HG03175 (cell line): Measurements from ENCODE around the gene DAND5.

Experiments
- ATAC-seq: cut with Tn5 transposase; IDR thresholded peaks from one replicate; pipeline ENCODE4 v1.9.1; 2021; ENCODE audit warnings: mild to moderate bottlenecking, moderate library complexity; ENCODE audit not compliant: unreplicated experiment

Gene DAND5, protein sequence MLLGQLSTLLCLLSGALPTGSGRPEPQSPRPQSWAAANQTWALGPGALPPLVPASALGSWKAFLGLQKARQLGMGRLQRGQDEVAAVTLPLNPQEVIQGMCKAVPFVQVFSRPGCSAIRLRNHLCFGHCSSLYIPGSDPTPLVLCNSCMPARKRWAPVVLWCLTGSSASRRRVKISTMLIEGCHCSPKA

DNA sequence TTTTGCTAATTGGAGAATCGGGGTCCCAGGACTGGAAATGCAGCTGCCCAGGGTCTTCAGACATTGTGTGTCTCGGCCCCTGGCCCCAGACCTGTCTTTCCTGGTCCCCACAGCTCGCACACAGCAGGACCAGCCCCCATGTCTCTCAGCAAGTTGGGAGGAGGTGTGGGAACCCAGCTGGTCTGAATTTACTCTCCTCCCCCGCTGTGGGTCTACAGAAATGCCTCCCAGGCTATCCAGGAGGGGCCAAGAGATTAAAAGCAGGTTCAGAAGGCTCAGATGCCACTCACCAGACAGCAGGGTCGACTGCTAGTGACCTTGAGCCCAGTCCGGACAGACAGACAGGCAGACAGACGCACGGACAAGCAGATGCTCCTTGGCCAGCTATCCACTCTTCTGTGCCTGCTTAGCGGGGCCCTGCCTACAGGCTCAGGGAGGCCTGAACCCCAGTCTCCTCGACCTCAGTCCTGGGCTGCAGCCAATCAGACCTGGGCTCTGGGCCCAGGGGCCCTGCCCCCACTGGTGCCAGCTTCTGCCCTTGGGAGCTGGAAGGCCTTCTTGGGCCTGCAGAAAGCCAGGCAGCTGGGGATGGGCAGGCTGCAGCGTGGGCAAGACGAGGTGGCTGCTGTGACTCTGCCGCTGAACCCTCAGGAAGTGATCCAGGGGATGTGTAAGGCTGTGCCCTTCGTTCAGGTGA lies at the start of gene DAND5:
Gene DAND5 (plus strand): TSS at position 285 of the 697 bp plus-strand sequence. CDS start 85 bp downstream, at position 370.
- ATAC-seq = no peak

DNA sequence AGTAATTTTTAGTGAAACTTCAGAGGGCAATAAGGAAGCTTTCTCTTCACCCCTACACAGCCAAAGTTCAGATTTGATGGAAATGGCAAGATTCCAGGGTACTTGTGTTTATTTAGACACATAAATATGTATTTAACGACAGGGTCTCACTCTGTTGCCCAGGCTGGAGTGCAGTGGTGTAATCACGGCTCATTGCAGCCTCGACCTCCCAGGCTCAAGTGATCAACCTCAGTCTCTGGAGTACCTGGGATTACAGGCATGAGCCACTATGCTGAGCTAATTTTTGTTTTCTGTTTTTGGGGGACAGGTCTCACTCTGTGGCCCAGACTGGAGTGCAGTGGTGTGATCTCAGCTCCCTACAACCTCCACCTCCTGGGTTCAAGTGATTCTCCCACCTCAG lies 48.3 kb upstream of the DAND5 start:
- ATAC-seq = no peak

DNA sequence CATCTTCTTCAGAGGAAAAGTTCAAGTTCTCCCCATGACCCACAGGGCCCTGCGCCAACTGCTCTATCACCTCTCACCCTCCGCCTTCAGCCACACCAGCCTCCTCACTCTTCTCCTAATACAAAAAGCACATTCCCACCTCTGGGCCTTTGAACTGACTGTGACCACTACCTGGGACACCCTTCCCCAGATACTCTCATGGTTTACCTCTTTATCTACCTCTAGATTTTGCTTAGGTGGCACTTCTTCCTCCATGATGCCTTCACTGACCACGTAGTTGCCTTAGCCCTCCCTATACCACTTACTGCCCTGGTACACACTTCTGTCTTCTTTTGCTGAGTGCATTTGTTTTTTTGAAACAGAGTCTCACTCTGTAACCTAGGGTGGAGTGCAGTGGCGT lies 46.4 kb upstream of the DAND5 start:
- no peak for ATAC-seq

DNA sequence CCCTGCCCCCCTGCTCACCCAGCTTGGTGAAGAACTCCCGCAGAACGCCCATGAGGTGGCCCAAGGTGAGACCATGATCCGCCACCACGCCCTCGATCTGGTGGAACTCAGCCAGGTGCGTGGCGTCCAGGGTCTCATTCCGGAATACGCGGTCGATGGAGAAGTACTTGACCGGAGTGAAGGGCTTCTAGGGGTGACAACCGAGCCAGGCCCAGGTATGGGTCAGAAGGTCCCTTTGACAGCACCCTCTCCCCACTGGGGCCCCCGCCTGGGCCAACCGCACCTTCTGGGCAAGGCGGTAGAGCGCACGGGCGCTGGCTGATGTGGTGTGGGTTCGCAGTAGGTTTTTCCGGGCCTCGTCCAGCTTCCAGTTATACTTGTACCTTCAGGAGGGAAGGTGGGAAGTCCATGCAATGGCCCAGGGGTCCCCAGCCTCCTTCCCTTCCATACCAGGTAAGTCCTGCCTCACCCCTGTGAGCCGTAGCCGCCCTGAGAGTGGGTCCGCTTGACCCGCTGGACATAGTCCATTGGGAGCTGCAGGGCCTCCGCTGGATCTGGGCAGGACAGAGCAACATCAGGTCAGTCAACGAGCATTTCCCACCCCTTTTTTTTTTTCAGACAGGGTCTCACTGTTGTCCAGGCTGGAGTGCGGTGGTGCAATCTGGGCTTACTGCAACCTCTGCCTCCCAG lies 44.6 kb upstream of the DAND5 start:
- ATAC-seq = no peak

DNA sequence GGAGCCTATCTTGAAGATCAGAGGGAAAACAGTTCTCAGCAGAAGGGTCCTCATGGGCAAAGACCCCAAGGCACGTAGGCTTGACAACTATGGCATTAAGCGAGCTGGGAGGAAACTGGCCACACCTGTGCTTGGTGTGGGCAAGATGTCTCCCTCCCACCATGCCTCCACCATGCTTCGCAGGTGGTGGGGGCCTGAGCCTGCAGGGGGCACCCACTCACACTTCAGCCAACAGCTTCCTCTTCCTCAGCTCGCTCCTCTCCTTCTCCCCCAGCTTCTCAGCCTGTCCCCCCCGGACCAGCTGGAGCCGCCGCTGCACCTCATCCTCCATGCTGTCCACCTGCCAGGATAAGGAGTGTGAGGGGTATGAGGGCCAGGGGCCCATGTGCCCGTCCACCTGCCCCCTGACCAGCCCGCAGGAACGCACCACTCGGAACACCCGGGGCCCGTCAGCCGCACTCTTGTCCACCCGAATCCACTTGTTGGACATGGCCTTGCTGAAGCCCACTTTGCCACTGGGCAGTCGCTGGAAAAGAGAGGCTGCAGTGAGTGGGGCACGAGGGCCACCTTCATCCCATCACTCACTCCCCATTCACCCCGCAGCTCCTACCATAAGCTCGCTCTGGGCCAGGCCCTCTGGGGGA lies 39.3 kb upstream of the DAND5 start:
- no peak for ATAC-seq

DNA sequence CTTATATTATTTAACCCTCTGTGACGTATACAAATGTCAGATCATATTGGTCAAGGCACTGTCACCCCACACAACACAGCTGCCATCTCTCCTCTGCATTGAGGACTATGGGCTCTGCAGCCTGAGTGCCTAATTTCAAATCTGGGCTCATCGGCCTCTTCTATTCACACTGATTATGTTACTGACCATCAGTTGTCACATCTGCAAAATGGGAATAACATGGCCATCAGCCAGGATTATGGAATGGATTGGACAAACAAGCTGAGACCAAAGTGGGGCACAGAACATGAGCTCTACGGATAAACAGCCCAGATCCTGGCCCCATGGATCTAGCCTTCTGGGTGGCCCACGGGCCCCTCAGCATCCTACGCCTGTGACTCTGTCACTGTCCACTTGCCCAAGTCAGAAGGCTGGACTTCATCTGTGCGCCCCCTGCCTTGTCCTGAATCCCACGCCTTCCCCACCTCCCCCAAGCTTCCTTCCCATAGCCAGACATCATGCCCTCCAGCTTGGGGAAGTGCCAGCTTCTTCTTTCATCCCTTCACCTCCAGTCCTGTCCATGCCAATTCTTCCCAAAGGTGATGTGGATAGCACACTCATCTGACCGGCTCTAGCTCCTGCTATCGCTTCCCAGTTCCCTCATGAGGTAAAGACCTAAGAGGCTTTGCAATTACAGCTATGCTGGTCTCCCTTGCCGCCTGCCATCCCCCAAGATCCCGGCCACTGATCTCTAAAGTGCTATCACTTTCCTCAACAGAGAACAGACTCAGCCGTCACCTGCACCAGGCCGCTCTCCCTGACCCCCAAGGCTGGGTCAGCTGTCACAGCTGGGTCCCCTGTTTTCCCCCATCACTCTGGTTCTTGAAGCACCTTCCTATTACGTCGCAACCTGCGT lies 36.7 kb upstream of the DAND5 start:
- no peak for ATAC-seq

DNA sequence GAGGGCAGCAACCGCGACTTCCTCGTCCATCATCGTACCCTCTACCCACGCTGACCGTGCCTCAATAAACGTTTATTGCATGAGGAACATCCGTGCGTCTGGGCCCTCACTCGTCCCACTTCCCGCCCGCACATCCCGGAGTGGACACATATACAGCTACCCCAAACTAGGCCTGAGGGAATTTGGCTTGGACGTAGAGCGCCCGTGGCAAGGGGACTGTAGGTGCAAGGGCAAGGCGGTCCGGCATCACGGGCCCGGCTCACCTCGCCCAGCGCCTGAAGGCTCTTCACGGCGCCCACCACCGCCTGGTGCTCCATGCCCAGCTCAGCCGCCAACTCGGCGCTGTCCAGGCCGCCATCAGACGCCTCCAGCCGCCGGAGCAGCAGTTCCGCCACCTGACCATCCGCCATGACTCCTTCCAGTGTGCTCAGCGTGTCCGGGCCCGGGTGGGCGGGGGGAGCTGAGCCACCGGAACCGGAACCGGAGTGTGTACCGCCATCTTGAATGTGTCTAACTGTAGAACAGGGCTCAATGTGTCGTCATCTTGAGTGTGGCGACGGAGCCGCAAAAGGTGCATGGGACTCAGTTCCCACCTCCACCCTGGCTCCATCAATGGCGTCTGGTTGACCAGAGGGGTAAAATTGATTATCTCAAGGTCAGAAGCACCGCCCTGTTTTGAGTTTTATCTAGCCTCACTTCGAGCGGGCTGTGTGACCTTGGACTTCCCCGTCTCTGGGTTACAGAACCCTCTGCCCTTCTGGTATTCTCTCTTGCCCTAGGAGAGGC lies 35.9 kb upstream of the DAND5 start, which contains the start of gene FARSA:
Gene FARSA (minus strand): TSS at position 425 of the 786 bp plus-strand sequence. CDS start 15 bp downstream, at position 410.
- peak; percentile 40 for ATAC-seq

DNA sequence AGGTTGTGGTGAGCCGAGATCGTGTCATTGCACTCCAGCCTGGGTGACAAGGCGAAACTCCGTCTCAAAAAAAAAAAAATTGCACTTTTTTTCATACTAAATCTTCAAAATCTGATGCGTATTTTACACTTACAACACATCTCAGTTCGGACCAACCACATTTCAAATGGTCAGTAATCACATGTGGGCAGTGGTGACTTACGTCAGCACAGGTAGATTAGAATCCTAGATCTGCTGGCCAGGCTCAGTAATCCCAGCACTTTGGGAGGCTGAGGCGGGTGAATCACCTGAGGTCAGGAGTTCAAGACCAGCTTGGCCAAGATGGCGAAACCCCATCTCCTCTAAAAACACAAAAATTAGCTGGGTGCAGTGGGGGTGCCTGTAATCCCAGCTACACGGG lies 34.3 kb upstream of the DAND5 start:
- no peak for ATAC-seq

DNA sequence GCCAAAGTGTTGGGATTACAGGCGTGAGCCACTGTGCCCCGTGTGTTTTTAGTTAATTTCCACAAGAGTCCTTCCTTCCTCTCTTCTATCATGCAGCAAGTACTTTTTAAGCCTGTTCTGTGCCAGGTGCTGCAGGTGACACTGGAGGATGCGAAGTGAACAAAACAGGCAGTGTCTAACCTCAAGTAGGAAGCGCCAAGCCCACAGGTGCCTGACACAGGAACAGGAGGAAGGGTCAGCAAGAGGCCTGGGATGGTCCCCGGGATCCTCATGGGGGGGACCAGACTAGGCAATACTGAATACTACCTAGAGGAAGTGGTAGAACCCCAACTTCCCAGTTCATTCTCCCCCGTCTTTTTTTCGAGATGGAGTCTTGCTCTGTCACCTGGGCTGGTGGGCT lies 32.8 kb upstream of the DAND5 start:
- no peak for ATAC-seq

DNA sequence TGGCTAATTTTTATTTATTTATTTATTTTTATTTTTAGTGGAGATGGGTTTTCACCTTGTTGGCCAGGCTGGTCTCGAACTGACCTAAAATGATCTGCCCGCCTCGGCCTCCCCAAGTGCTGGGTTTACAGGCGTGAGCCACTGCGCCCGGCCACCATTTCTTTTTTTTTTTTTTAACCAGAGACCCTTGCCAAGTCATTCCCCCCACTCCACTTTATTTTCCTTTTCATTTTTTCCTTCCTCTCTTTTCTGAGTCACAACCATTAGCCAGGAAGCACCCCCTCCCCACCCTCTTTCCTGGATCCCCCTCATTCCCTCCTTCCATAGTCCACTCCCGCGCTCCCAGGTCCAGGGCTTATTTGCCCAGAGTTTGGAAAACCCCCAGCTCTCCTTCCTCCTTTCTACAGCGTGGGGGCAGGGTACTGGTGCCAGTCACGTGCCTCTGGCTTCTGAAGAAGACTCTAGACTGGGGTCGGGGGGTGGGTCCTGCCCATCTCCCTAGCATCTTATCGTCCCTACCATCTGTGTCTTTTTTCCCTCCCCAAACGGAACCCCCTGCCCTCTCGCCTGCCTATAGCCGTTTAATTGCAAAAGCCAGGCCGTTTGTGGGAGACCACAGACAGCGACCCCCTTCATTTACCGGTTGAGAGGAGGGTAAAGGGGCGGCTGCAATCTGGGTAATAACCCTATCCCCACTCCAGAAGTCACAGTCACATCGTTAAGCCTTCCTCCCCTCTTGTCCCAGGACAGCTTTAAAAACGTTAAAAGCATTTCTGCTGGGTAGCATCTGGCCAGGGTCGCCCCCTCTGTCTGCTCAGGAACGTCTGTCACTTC lies 32.1 kb upstream of the DAND5 start:
- ATAC-seq = no peak

DNA sequence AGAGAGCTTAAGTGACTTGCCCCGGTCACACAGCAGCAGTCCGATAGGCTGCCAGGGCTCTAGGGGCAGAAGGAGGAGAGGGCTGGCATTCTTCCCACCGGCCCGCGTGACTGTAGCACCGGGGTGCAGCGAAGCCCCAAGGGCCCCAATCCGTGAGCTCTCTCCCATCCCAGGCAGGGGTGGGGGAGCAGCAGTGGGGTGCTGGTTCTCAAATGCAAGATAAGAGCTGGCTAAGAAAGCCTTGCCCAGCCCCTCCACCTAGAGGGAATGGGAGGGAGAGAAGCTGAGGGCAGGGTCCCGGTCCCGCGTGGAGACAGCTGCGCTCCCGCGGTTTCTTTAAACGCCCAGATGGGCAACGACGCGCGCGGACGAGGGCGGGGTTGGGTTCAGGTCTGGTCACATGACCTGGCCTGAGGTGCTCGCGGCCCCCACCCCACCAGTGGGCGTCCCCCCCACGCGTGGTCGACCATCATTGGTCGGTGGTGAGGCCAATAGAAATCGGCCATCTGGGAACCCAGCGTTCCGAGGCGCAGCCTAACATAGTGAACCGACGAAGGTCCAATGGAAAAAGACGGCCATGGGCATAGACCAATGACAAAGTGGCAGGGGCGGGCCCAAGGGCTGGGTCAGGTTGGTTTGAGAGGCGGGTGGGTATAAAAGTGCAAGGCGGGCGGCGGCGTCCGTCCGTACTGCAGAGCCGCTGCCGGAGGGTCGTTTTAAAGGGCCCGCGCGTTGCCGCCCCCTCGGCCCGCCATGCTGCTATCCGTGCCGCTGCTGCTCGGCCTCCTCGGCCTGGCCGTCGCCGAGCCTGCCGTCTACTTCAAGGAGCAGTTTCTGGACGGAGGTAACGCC lies 31.2 kb upstream of the DAND5 start, which contains the start of gene CALR:
Gene CALR (plus strand): TSS at position 683 of the 852 bp plus-strand sequence. CDS start 71 bp downstream, at position 754.
- peak; percentile 88 for ATAC-seq

DNA sequence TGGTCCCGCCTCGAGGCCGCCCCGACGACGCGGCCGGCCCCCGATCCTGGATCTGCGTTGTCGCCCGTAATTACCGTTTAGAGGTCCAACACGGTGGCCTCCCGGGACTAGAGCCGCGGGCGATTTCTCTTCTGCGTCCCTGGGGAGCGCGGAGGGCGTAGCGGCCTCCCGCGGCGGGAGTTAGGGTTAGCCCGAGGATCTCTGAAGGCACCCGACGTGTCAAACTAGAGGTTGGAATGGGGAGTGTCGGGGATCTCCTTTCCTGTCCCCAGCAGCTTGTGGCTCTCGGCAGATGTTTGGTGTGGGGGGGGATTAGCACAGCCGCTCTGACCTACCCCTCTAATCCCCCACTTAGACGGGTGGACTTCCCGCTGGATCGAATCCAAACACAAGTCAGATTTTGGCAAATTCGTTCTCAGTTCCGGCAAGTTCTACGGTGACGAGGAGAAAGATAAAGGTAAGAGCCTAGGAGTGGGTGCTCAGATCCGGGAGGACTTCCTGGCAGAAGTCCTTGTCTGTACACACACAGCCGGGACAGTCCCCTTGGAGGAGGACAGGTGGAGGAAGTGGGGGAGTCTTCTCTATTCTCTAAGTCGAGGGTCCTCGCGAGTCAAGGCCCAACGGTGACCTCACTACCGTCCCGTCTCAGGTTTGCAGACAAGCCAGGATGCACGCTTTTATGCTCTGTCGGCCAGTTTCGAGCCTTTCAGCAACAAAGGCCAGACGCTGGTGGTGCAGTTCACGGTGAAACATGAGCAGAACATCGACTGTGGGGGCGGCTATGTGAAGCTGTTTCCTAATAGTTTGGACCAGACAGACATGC lies 30.4 kb upstream of the DAND5 start:
- peak; percentile 2 for ATAC-seq

DNA sequence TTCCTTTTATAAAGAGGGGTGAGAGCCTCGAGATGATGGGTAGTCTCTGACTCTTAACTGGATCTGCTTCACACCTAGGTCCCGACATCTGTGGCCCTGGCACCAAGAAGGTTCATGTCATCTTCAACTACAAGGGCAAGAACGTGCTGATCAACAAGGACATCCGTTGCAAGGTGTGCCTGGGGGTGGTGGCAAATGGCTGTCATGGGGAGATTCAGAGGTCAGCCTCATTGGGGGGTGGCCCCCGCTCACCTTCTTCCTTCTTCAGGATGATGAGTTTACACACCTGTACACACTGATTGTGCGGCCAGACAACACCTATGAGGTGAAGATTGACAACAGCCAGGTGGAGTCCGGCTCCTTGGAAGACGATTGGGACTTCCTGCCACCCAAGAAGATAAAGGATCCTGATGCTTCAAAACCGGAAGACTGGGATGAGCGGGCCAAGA lies 29.4 kb upstream of the DAND5 start:
- no peak for ATAC-seq

DNA sequence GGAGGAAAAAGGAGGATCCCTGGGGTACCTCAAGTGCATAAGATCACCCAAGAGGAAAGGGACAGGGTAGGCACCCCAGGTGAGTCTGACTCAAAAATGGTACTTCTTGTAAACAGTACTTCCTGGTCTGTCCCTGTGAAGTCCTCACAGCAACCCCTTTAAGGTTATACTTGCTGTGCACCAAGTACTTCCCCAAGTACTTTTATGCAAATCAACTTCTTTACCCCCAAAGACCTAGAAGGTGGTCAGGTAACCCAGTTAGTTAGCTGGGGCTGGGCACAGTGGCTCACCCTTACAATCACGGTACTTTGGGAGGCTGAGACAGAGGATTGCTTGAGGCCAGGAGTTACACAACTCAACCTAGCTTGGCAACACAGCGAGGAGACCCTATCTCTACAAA lies 28.5 kb upstream of the DAND5 start:
- ATAC-seq = no peak

DNA sequence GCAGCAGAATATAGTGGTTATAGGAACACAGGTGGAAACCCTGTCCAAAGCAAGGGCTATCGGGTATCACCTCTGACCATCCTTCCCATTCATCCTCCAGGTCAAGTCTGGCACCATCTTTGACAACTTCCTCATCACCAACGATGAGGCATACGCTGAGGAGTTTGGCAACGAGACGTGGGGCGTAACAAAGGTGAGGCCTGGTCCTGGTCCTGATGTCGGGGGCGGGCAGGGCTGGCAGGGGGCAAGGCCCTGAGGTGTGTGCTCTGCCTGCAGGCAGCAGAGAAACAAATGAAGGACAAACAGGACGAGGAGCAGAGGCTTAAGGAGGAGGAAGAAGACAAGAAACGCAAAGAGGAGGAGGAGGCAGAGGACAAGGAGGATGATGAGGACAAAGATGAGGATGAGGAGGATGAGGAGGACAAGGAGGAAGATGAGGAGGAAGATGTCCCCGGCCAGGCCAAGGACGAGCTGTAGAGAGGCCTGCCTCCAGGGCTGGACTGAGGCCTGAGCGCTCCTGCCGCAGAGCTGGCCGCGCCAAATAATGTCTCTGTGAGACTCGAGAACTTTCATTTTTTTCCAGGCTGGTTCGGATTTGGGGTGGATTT lies 25.8 kb upstream of the DAND5 start:
- ATAC-seq = no peak

DNA sequence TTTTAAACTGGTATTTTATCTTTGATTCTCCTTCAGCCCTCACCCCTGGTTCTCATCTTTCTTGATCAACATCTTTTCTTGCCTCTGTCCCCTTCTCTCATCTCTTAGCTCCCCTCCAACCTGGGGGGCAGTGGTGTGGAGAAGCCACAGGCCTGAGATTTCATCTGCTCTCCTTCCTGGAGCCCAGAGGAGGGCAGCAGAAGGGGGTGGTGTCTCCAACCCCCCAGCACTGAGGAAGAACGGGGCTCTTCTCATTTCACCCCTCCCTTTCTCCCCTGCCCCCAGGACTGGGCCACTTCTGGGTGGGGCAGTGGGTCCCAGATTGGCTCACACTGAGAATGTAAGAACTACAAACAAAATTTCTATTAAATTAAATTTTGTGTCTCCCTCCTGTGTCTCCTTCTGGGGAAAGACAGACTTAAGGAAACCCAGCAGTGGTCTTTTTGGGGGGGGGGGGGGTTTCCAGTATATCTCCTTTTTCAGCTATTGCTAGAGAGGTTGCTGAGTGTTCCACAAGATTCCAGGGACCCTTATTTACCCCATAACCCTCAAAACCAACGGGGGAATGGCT lies 25.2 kb upstream of the DAND5 start:
- no peak for ATAC-seq
